IMR-90 (cell line): ENCODE data around the gene PRPF40A. TPM values are rescaled to one million over a fixed set of nuclear protein-coding genes. Genes with fewer than 3 reads are reported as not detected.

Experiments
- ATAC-seq: fragments of 200-7000 bp; cut with Tn5 transposase; 2 replicates; pipeline ENCODE4 v1.9.1; 2020; ENCODE audit warnings: low read depth, mild to moderate bottlenecking, moderate library complexity
- BruUV-seq: library from RNA; stranded (reverse); fragments of 400-500 nt; replicated peaks from 2 replicates; lab custom pipeline; 2021; lab: Mats Ljungman, UMichigan
- CTCF ChIA-PET: fragments of 300-600 bp; formaldehyde crosslinking; extraction: SDS; loops from one replicate; lab custom pipeline; 2021; ENCODE audit warnings: antibody characterized with exemption; lab: Yijun Ruan, JAX
- POLR2A ChIA-PET: fragments of 300-600 bp; sonication (Branson Sonifier 250); formaldehyde crosslinking; loops from one replicate; lab custom pipeline; 2022; ENCODE audit warnings: antibody characterized with exemption; ENCODE audit not compliant: unreplicated experiment; lab: Charles Lee
- DNase-seq: peaks from one replicate; pipeline ENCODE4 v3.0.0; 2013
- H2AFZ ChIP-seq: replicated peaks from 2 replicates; pipeline ENCODE3; 2013; ENCODE audit warnings: low read length, mild to moderate bottlenecking; ENCODE audit not compliant: poor library complexity
- H2AK5ac ChIP-seq: 2 replicates; pipeline ENCODE4 v1.6.1; 2013; ENCODE audit warnings: low read depth, low read length, inconsistent platforms
- H2AK9ac ChIP-seq: replicated peaks from 2 replicates; pipeline ENCODE3; 2013; ENCODE audit warnings: mild to moderate bottlenecking, low read depth, low read length, moderate library complexity; ENCODE audit not compliant: poor library complexity
- H2BK120ac ChIP-seq: 2 replicates; pipeline ENCODE4 v1.6.1; 2013; ENCODE audit warnings: low read depth, low read length, inconsistent platforms
- H2BK15ac ChIP-seq: 3 replicates; pipeline ENCODE4 v1.6.1; 2013; ENCODE audit warnings: low read depth, low read length, inconsistent platforms
- H2BK20ac ChIP-seq: 2 replicates; pipeline ENCODE4 v1.6.1; 2013; ENCODE audit warnings: low read depth, mild to moderate bottlenecking, inconsistent platforms, low read length, moderate library complexity
- H2BK5ac ChIP-seq: 2 replicates; pipeline ENCODE4 v1.6.1; 2013; ENCODE audit warnings: mild to moderate bottlenecking, low read depth, low read length, inconsistent platforms; ENCODE audit not compliant: poor library complexity, severe bottlenecking
- H3K14ac ChIP-seq: replicated peaks from 2 replicates; pipeline ENCODE4 v1.6.1; 2013; ENCODE audit warnings: low read depth, low read length, inconsistent platforms
- H3K18ac ChIP-seq: 2 replicates; pipeline ENCODE4 v1.6.1; 2013; ENCODE audit warnings: low read depth, low read length, control low read depth
- H3K23ac ChIP-seq: 2 replicates; pipeline ENCODE4 v1.6.1; 2013; ENCODE audit warnings: low read depth, low read length, inconsistent platforms
- H3K27ac ChIP-seq: 2 replicates; pipeline ENCODE4 v1.5.1; 2013; ENCODE audit warnings: mild to moderate bottlenecking, control low read depth, low read length; ENCODE audit not compliant: insufficient read depth
- H3K27me3 ChIP-seq: 2 replicates; pipeline ENCODE4 v1.6.1; 2013; ENCODE audit warnings: low read length; ENCODE audit not compliant: control insufficient read depth, insufficient read depth
- H3K36me3 ChIP-seq: 2 replicates; pipeline ENCODE4 v1.6.1; 2013; ENCODE audit warnings: low read length, mixed read lengths; ENCODE audit not compliant: control insufficient read depth, insufficient read depth
- H3K4ac ChIP-seq: 2 replicates; pipeline ENCODE4 v1.6.1; 2013; ENCODE audit warnings: low read depth, low read length, inconsistent platforms
- H3K4me1 ChIP-seq: 2 replicates; pipeline ENCODE4 v1.6.1; 2013; ENCODE audit warnings: low read length, mixed read lengths; ENCODE audit not compliant: control insufficient read depth, insufficient read depth
- H3K4me2 ChIP-seq: 2 replicates; pipeline ENCODE4 v1.6.1; 2013; ENCODE audit warnings: low read depth, mild to moderate bottlenecking, control low read depth, low read length, moderate library complexity
- H3K4me3 ChIP-seq: 2 replicates; pipeline ENCODE4 v1.5.1; 2013; ENCODE audit warnings: low read depth, mild to moderate bottlenecking, control low read depth, low read length, moderate library complexity; ENCODE audit not compliant: insufficient read depth
- H3K56ac ChIP-seq: 2 replicates; pipeline ENCODE4 v1.6.1; 2013; ENCODE audit warnings: low read length, inconsistent platforms; ENCODE audit not compliant: insufficient read depth; ENCODE audit errors: extremely low read depth
- H3K79me1 ChIP-seq, 2 experiments: 2 replicates each; pipeline ENCODE4 v1.6.1; 2013; ENCODE audit warnings: low read length in 2 of 2, inconsistent platforms in 1 of 2, low read depth in 1 of 2
- H3K9ac ChIP-seq: 2 replicates; pipeline ENCODE4 v1.6.1; 2013; ENCODE audit warnings: low read depth, low read length, control low read depth
- H3K9me1 ChIP-seq: 2 replicates; pipeline ENCODE4 v1.6.1; 2013; ENCODE audit warnings: low read length, inconsistent platforms; ENCODE audit not compliant: insufficient read depth
- H3K9me3 ChIP-seq: 2 replicates; pipeline ENCODE4 v1.6.1; 2013; ENCODE audit warnings: low read length; ENCODE audit not compliant: control insufficient read depth, insufficient read depth
- H4K20me1 ChIP-seq: 2 replicates; pipeline ENCODE4 v1.6.1; 2013; ENCODE audit warnings: low read length, inconsistent platforms; ENCODE audit not compliant: insufficient read depth
- H4K5ac ChIP-seq: 2 replicates; pipeline ENCODE4 v1.6.1; 2013; ENCODE audit warnings: mild to moderate bottlenecking, low read depth, low read length, control low read depth
- H4K8ac ChIP-seq, 2 experiments: 2 replicates each; pipeline ENCODE4 v1.6.1; 2013; ENCODE audit warnings: low read depth in 2 of 2, low read length in 2 of 2, control low read depth in 1 of 2, inconsistent platforms in 1 of 2
- H4K91ac ChIP-seq: 2 replicates; pipeline ENCODE4 v1.6.1; 2013; ENCODE audit warnings: low read depth, low read length, inconsistent platforms; ENCODE audit not compliant: insufficient read depth
- CHD1 ChIP-seq: IDR thresholded peaks from 2 replicates; pipeline ENCODE4 v1.6.1; 2012; ENCODE audit warnings: low read depth, low read length, improper control_type of control experiment
- CTCF ChIP-seq: conservative IDR thresholded peaks from 2 replicates; pipeline ENCODE4 v1.5.1; 2012; ENCODE audit warnings: mild to moderate bottlenecking, low read depth, low read length, improper control_type of control experiment
- FOS ChIP-seq: fragments of 150-350 bp; IDR thresholded peaks from 2 replicates; pipeline ENCODE4 v1.6.1; 2016; ENCODE audit warnings: low read depth, low read length
- MAFK ChIP-seq: IDR thresholded peaks from 2 replicates; pipeline ENCODE4 v1.6.1; 2012; ENCODE audit warnings: low read depth, low read length, improper control_type of control experiment
- MAZ ChIP-seq: IDR thresholded peaks from 2 replicates; pipeline ENCODE4 v1.6.1; 2012; ENCODE audit warnings: low read depth, mild to moderate bottlenecking, low read length, improper control_type of control experiment, moderate library complexity, borderline replicate concordance
- MXI1 ChIP-seq: IDR thresholded peaks from 2 replicates; pipeline ENCODE4 v1.6.1; 2012; ENCODE audit warnings: low read depth, mild to moderate bottlenecking, low read length, moderate library complexity, borderline replicate concordance
- NFE2L2 ChIP-seq: fragments of 150-350 bp; IDR thresholded peaks from 2 replicates; pipeline ENCODE4 v1.6.1; 2016; ENCODE audit warnings: low read depth, mild to moderate bottlenecking, low read length
- POLR2A ChIP-seq: IDR thresholded peaks from 2 replicates; pipeline ENCODE4 v1.6.1; 2012; ENCODE audit warnings: mild to moderate bottlenecking, low read depth, low read length
- RAD21 ChIP-seq: IDR thresholded peaks from 2 replicates; pipeline ENCODE4 v1.6.1; 2012; ENCODE audit warnings: low read length, improper control_type of control experiment
- RFX5 ChIP-seq: IDR thresholded peaks from 2 replicates; pipeline ENCODE4 v1.8.0; 2012; ENCODE audit warnings: low read depth, mild to moderate bottlenecking, low read length, moderate library complexity
- dilution Hi-C: fragments of 300-500 bp; cut with HindIII; formaldehyde crosslinking; loops from one replicate; pipeline ENCODE4 v1.14.3; 2018; ENCODE audit warnings: low sequenced_read_pairs; ENCODE audit not compliant: unreplicated experiment
- in situ Hi-C: fragments of 300-500 bp; cut with MboI; formaldehyde crosslinking; loops from 3 replicates; pipeline ENCODE4 v1.14.3; 2019; ENCODE audit warnings: low sequenced_read_pairs, inconsistent platforms, mixed read lengths
- intact Hi-C: fragments of 100-400 bp; cut with micrococcal nuclease; formaldehyde crosslinking; loops from 2 replicates; pipeline ENCODE4 v1.10.0; 2022
- polyA plus RNA-seq, 3 experiments: library from polyadenylated mRNA; depleted of rRNA; stranded (reverse); fragments of >200 nt; gene quantifications; 2 replicates each; pipeline ENCODE4 v1.2.3, GENCODE V29; 2012; ENCODE audit warnings: low replicate concordance in 1 of 3
- total RNA-seq: library from RNA; depleted of rRNA; stranded (reverse); fragments of >200 nt; gene quantifications from 2 replicates; pipeline ENCODE4 v1.2.3, GENCODE V29; 2012

PRPF40A gene
- total and polyA plus RNA-seq, 2 of the 4 experiments (the other 2 are of a cell fraction) = 49.1 to 150 TPM

- Histone ChIP-seq H2BK5ac (no peak overlapping the region), H3K27ac (no peak overlapping the region), H3K18ac (no peak overlapping the region), H3K4me3 (no peak overlapping the region), H4K5ac (no peak overlapping the region), H4K91ac (no peak overlapping the region), H3K56ac (no peak overlapping the region), H3K9me3 (no peaks in the 10 kb centered on the region), H3K79me1 (peaks cover 6 to 23% of the 10 kb centered on the region in 2 experiments; a peak in 3 of 4 replicates), H2AFZ (no peak overlapping the region), H2BK120ac (no peak overlapping the region), H3K9ac (no peak overlapping the region), H3K36me3 (peaks cover 8% of the 10 kb centered on the region), H2BK20ac (no peak overlapping the region), H2BK15ac (no peak overlapping the region), H3K9me1 (peaks cover 4% of the 10 kb centered on the region; the same call in 1 of the 2 replicates), H4K8ac (no peak overlapping the region), H3K4me2 (no peak overlapping the region), H3K27me3 (no peaks in the 10 kb centered on the region), H3K23ac (no peak overlapping the region), H3K4me1 (no peaks in the 10 kb centered on the region), H2AK5ac (no peak overlapping the region), H4K20me1 (no peaks in the 10 kb centered on the region), H3K14ac (no peak overlapping the region), H3K4ac (no peak overlapping the region), H2AK9ac (no peak overlapping the region)
- ChIA-PET POLR2A (no interaction called here), CTCF (no interaction called here)
- BruUV-seq = no TSS peak
- dilution Hi-C loops (no loop called here), intact Hi-C loops (loop anchor here (5.0 kb wide), 1 partner anchor 34 kb away; no protein-coding TSS in a partner anchor), in situ Hi-C loops (no loop called here)
- peak; percentile 18 for DNase-seq
- ATAC-seq = no peak
- no peak for TF ChIP-seq RFX5
- TF ChIP-seq MXI1 = no peak
- peak; percentile 44; the same call in 1 of the 2 replicates for TF ChIP-seq MAFK
- no peak for TF ChIP-seq CTCF
- no peak for TF ChIP-seq MAZ
- TF ChIP-seq POLR2A = no peak
- no peak for TF ChIP-seq CHD1
- TF ChIP-seq FOS = peak; percentile 28; the same call in 1 of the 2 replicates
- TF ChIP-seq NFE2L2 = no peak
- TF ChIP-seq RAD21 = no peak
These were observed 30.9 kb downstream of the PRPF40A start for GRCh38 chr2:152686321-152686720.
